Mesendoderm (in vitro differentiated cells): ENCODE measurements around the gene NEAT1.

ENCODE experiments used
- DNase-seq: peaks from one replicate; pipeline ENCODE4 v3.0.0; 2013
- H2AK5ac ChIP-seq: 2 replicates; pipeline ENCODE4 v1.6.1; 2013; ENCODE audit warnings: low read length, inconsistent platforms
- H2BK120ac ChIP-seq: 2 replicates; pipeline ENCODE4 v1.6.1; 2013; ENCODE audit warnings: low read depth, mild to moderate bottlenecking, low read length, moderate library complexity, mixed read lengths
- H2BK15ac ChIP-seq: replicated peaks from 2 replicates; pipeline ENCODE4 v1.6.1; 2013; ENCODE audit warnings: low read depth, mild to moderate bottlenecking, moderate library complexity
- H2BK5ac ChIP-seq: 2 replicates; pipeline ENCODE4 v1.6.1; 2013; ENCODE audit warnings: low read length, inconsistent platforms
- H3K18ac ChIP-seq: 2 replicates; pipeline ENCODE4 v1.6.1; 2013; ENCODE audit warnings: mild to moderate bottlenecking, low read length, mixed read lengths
- H3K23ac ChIP-seq: one replicate; pipeline ENCODE4 v1.6.1; 2013; ENCODE audit warnings: low read length
- H3K27ac ChIP-seq: 2 replicates; pipeline ENCODE4 v1.5.1; 2013; ENCODE audit warnings: low read depth, mild to moderate bottlenecking, inconsistent platforms, low read length, moderate library complexity
- H3K27me3 ChIP-seq: 2 replicates; pipeline ENCODE4 v1.6.1; 2013; ENCODE audit warnings: low read length, control low read depth, mild to moderate bottlenecking, inconsistent platforms; ENCODE audit not compliant: insufficient read depth, poor library complexity
- H3K36me3 ChIP-seq: 2 replicates; pipeline ENCODE4 v1.6.1; 2013; ENCODE audit warnings: low read length, inconsistent platforms; ENCODE audit not compliant: control insufficient read depth, insufficient read depth
- H3K4ac ChIP-seq: one replicate; pipeline ENCODE4 v1.6.1; 2013; ENCODE audit warnings: low read depth, mild to moderate bottlenecking, low read length, moderate library complexity
- H3K4me1 ChIP-seq: 2 replicates; pipeline ENCODE4 v1.6.1; 2013; ENCODE audit warnings: low read depth, low read length, inconsistent platforms; ENCODE audit not compliant: control insufficient read depth
- H3K4me2 ChIP-seq: 2 replicates; pipeline ENCODE4 v1.6.1; 2013; ENCODE audit warnings: low read length
- H3K4me3 ChIP-seq: 2 replicates; pipeline ENCODE4 v1.5.1; 2013; ENCODE audit warnings: mild to moderate bottlenecking, low read length
- H3K56ac ChIP-seq: one replicate; pipeline ENCODE4 v1.6.1; 2013; ENCODE audit warnings: low read length
- H3K79me1 ChIP-seq: 2 replicates; pipeline ENCODE4 v1.6.1; 2013; ENCODE audit warnings: low read length, inconsistent platforms
- H3K79me2 ChIP-seq: 2 replicates; pipeline ENCODE4 v1.6.1; 2013; ENCODE audit warnings: mild to moderate bottlenecking, low read length; ENCODE audit not compliant: control insufficient read depth, insufficient read depth
- H3K9ac ChIP-seq: 2 replicates; pipeline ENCODE4 v1.6.1; 2013; ENCODE audit warnings: low read length, inconsistent platforms
- H4K5ac ChIP-seq: one replicate; pipeline ENCODE4 v1.6.1; 2013; ENCODE audit warnings: low read length
- H4K8ac ChIP-seq: one replicate; pipeline ENCODE4 v1.6.1; 2013; ENCODE audit warnings: low read depth, mild to moderate bottlenecking, control low read depth, low read length, moderate library complexity
- WGBS: extraction: QIAGEN DNeasy Blood & Tissue Kit; methylation state at CpG from one replicate; pipeline ENCODE4 v1.1.7; 2013; ENCODE audit warnings: low lambda C conversion rate, missing lambda C conversion rate; ENCODE audit not compliant: insufficient coverage; ENCODE audit errors: extremely low coverage; 5-methylcytosine and 5-hydroxymethylcytosine counted together

The NEAT1 gene

GRCh38 chr11:65432686-65433582 is 10.3 kb downstream of the NEAT1 start:
- Histone ChIP-seq H3K4me1 (peaks cover 3% of the 10 kb centered on the region), H2AK5ac (no peak overlapping the region), H2BK5ac (no peak overlapping the region), H3K56ac (no peak overlapping the region), H3K36me3 (no peaks in the 10 kb centered on the region), H2BK120ac (no peak overlapping the region), H3K4me3 (no peak overlapping the region), H3K79me1 (peaks cover 2% of the 10 kb centered on the region), H3K18ac (no peak overlapping the region), H3K4ac (no peak overlapping the region), H3K27me3 (no peaks in the 10 kb centered on the region), H3K9ac (no peak overlapping the region), H4K5ac (no peak overlapping the region), H3K79me2 (peaks cover 3% of the 10 kb centered on the region), H3K27ac (no peak overlapping the region), H3K23ac (no peak overlapping the region), H4K8ac (no peak overlapping the region), H3K4me2 (no peak overlapping the region), H2BK15ac (no peak overlapping the region)
- no CpG with 5 or more reads among the region's 1 CpG for WGBS
- peak; percentile 59 for DNase-seq

- Histone ChIP-seq H3K79me2 (no peaks in the 10 kb centered on the region), H3K4me1 (peaks cover 3% of the 10 kb centered on the region), H3K23ac (no peak overlapping the region), H3K56ac (no peak overlapping the region), H3K9ac (no peak overlapping the region), H2BK15ac (no peak overlapping the region), H2BK5ac (no peak overlapping the region), H3K18ac (no peak overlapping the region), H2AK5ac (no peak overlapping the region), H3K79me1 (no peaks in the 10 kb centered on the region), H3K27ac (no peak overlapping the region), H2BK120ac (no peak overlapping the region), H3K4ac (no peak overlapping the region), H3K36me3 (no peaks in the 10 kb centered on the region), H4K8ac (no peak overlapping the region), H3K4me2 (no peak overlapping the region), H3K4me3 (no peak overlapping the region), H3K27me3 (no peaks in the 10 kb centered on the region), H4K5ac (no peak overlapping the region)
- no CpG with 5 or more reads among the region's 2 CpGs for WGBS
- no peak for DNase-seq
Measured at GRCh38 chr11:65433657-65434056, 11.1 kb downstream of the NEAT1 start.

GRCh38 chr11:65434057-65434666 is 11.6 kb downstream of the NEAT1 start:
- Histone ChIP-seq H3K79me1 (no peaks in the 10 kb centered on the region), H3K36me3 (no peaks in the 10 kb centered on the region), H3K27ac (no peak overlapping the region), H3K56ac (no peak overlapping the region), H3K4ac (no peak overlapping the region), H3K9ac (no peak overlapping the region), H3K18ac (no peak overlapping the region), H4K8ac (no peak overlapping the region), H3K4me1 (peaks cover 3% of the 10 kb centered on the region), H2AK5ac (no peak overlapping the region), H3K4me3 (no peak overlapping the region), H2BK120ac (no peak overlapping the region), H3K4me2 (no peak overlapping the region), H3K27me3 (no peaks in the 10 kb centered on the region), H3K79me2 (no peaks in the 10 kb centered on the region), H3K23ac (no peak overlapping the region), H2BK15ac (no peak overlapping the region), H2BK5ac (no peak overlapping the region), H4K5ac (no peak overlapping the region)
- WGBS, result no CpG with 5 or more reads among the region's 6 CpGs
- no peak for DNase-seq

- Histone ChIP-seq H3K18ac (no peak overlapping the region), H4K8ac (no peak overlapping the region), H3K4me1 (peaks cover 1% of the 10 kb centered on the region), H3K4me3 (no peak overlapping the region), H3K27ac (no peak overlapping the region), H3K56ac (no peak overlapping the region), H2BK15ac (no peak overlapping the region), H3K27me3 (no peaks in the 10 kb centered on the region), H2BK5ac (no peak overlapping the region), H3K79me1 (no peaks in the 10 kb centered on the region), H3K4me2 (no peak overlapping the region), H3K23ac (no peak overlapping the region), H3K9ac (no peak overlapping the region), H3K36me3 (no peaks in the 10 kb centered on the region), H4K5ac (no peak overlapping the region), H3K79me2 (no peaks in the 10 kb centered on the region), H2AK5ac (no peak overlapping the region), H3K4ac (no peak overlapping the region), H2BK120ac (no peak overlapping the region)
- no peak for DNase-seq
- no CpG with 5 or more reads among the region's 5 CpGs for WGBS
Measured at GRCh38 chr11:65434667-65435410, 12.2 kb downstream of the NEAT1 start.

- Histone ChIP-seq H3K27ac (no peak overlapping the region), H2BK15ac (no peak overlapping the region), H3K4ac (no peak overlapping the region), H3K79me2 (no peaks in the 10 kb centered on the region), H3K9ac (no peak overlapping the region), H3K27me3 (no peaks in the 10 kb centered on the region), H3K23ac (no peak overlapping the region), H3K4me1 (no peaks in the 10 kb centered on the region), H3K79me1 (no peaks in the 10 kb centered on the region), H3K4me2 (no peak overlapping the region), H2BK5ac (no peak overlapping the region), H4K8ac (no peak overlapping the region), H3K4me3 (no peak overlapping the region), H2BK120ac (no peak overlapping the region), H3K18ac (no peak overlapping the region), H3K36me3 (no peaks in the 10 kb centered on the region), H3K56ac (no peak overlapping the region), H2AK5ac (no peak overlapping the region), H4K5ac (no peak overlapping the region)
- no peak for DNase-seq
- WGBS, result no CpG with 5 or more reads among the region's 9 CpGs
Measured at GRCh38 chr11:65435411-65435931, 12.9 kb downstream of the NEAT1 start.
